ENCODE measurements around the gene PRICKLE1.

The PRICKLE1 gene

DNA sequence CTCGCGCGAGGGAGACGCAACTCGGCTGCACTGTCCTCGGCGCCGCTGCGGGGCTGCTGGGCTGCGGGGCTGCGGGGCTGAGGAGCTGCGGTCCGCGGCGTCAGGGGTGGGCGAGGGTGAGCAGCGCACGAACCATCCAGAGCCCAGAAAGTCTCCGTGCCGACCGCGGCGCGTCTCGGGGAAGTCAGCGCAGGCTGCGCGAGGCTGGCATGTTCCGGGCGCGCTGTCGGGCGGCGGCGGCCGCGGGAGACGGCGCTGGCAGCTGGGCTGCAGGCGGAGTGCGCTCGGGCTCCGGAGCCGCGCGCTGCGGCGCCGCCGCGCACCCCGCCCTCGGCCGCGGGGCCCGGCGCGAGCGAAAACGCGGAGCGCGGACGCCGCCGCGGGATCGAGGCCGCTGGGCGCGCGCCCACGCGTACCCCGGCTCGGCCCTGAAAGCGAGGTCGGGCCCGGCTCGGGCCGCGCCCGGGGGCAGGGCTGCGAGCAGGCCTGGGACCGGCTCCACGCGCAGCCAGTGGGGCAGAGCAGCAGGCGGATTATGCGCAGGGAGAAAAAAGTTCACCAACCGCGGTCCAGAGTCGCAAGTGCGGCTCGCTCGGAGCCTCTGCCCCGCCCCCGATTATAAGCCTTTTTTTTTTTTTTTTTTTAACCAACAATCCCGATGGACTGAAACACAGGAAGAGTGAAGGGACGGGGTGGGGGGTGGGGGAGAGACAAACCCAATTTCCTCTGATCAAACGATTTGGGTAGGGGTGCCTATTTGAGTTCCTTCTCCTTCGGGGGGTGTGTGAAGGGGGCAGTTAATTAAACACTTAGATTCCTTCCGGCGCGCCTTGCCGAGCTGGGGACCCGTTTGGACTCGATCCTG lies at the start of gene PRICKLE1:
Gene PRICKLE1, minus strand, starts transcription at position 282 of the 865 bp plus-strand sequence. CDS start 117,230 bp downstream, outside the sequence.
- DNase-seq (ENCODE audit: low read depth), result no peak

DNA sequence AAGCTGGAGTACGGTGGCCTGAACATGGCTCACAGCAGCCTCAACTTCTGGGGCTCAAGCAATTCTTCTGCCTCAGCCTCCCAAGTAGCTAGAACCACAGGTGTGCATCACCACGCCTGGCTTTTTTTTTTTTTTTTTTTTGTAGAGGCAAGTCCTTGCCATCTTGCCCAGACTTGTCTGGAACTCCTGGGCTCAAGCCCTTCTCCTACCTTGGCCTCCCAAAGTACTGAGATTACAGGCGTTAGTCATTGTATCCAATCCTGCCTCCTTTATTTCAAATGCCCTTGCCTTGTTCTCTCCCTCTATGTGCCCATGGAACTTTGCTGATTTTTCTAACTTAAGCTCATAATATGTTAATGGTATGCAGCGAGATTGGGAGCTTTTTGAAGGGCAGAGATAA lies 49.2 kb upstream of the PRICKLE1 start:
- no peak for DNase-seq (ENCODE audit: low read depth)

DNA sequence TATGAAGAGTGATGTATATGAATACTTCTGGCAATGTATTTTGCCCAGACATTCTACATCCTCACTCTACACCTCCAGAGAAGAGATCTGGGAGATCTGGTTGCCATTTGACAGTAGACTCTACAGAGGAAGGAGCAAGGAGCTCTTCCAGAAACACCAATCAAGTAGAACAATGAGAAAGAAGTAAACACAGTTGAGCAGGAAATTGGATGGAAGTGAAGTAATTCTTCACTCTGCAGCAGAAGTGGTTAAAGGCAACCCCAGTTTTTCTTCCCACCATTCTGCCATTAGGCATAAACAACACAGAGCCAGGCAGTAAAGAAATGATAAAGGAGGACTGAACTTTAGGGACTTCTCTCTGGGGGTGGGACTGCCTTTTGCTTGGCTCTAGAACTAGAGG lies 48.5 kb upstream of the PRICKLE1 start:
- DNase-seq (ENCODE audit: low read depth), result no peak

DNA sequence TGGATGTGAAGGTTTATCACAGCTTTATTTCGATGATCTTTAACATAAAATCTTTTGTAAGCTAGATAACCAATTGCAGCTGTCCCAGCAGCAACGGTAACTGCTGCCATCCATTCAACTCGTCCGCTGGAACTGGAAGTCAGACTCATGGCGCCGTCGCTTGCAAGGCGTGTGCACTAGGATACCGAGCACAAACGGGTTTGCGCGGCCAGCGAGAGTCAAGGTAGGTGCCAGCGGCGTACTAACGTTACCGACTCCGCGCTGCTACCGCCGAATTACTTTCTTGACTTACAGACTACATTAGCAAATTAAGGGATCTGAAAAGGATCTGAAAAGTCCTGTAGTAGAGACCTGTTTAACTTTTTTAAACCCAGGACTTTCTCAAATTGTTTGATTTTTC lies 47.4 kb upstream of the PRICKLE1 start:
- DNase-seq (ENCODE audit: low read depth), result no peak

DNA sequence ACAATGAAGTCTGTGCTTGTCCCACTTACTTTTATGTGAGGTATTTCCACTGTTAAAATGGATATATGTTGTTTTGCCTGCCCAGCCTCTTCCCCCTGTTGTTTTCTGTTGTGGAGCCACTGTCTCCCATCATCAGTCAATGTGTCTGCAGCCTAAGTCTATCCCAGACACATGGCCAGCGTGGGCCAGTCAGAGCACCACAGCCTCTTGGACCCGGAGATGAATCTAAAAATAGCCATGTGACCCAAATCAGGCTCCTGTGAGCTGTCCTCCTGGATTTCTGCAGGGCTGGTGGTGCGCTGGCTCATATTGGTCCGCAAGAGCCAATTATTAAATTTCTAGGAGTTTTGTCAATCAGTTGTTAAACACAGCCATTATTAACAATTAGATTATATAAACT lies 44.0 kb upstream of the PRICKLE1 start:
- no peak for DNase-seq (ENCODE audit: low read depth)

DNA sequence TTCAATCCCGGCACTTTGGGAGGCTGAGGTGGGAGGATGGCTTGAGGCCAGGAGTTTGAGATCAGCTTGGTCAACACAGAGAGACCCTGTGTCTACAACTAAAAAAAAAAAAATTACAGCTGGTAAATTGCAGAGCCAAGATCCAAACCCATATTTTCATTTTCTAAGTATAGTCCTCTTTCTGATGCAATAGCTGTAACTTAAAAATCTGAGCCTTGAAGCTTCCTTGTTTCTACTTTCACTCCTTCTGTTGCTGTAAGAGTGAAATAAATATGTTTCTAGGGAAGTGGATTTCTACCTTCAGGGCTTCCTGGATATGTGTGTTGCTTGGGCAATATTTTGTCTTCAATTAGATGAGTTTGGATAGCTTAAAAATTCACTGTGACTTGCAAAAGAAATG lies 42.0 kb upstream of the PRICKLE1 start:
- DNase-seq (ENCODE audit: low read depth), result no peak

DNA sequence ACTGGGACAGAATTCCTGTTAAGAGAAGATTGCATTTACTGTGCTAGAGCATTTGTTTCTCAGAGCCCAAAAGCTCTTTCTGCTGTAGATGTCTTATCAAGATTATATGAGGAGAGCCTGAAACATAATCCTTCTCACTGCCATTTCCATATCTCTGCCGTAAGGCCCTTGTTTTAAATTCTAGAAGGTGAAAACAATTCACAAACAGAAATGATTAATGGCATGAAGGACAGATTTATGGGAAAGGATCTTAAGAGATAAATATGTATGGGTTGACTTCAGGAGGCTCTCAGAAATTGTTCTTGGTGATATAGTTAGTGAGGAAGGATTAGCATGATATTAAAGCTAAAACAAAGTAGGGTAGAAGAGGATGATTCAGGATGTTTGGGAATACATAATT lies 40.8 kb upstream of the PRICKLE1 start:
- DNase-seq (ENCODE audit: low read depth), result no peak

DNA sequence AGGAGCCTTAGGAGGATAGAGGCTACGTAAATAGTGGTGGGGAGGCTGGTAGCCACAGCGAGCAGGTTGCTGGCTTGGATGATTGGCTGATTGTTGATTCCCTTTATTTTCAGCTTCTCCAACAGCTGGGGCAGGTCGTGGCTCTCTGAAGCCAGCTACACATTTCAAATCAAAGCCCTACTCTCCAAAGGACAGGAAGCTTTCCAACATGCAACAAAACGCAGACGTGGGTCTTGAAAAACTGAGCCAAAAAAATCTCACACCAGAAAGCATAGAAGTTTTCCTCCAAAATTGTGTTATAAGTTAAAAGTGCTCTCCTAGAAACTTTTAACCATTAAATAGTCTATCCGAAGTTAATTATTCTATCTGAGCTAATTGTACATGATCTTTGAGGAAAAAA lies 37.6 kb upstream of the PRICKLE1 start:
- no peak for DNase-seq (ENCODE audit: low read depth)

DNA sequence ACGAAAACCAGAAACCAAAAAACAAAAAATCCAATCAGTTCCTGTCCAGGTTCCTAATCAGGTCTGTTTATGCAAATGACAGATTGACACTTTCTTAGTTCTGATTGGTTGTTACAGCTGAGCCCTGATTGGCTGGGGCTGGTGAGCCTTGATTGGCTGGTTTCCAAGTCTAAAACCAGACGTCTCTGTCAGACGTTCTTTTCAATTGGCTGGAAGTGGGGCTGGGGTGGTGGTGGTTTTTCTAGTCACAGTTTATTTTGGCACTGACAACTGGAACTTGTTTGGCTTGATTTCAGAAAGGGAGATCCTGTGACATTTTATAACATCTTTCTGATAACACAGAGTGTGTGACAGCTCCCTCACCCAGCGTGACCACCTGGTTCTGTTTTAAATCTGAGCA lies 36.1 kb upstream of the PRICKLE1 start:
- DNase-seq (ENCODE audit: low read depth), result no peak

DNA sequence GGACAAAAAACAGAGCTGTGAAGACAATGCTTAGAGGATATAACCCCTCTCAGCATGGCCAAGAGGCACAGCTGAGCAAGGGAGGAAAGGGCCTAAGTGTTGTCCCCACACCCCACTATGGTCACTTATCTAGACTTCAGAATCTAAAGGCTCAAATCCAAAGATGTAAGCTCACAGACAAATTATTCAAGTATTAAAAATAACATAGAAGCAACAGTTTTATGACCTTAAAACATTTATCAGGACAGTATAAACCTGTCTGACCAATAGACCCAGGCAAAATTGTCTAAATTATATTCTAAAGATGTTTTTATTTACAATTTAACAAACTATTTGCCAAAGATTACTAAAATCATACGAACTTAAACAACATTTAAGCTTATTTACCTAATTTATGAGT lies 28.1 kb upstream of the PRICKLE1 start:
- DNase-seq (ENCODE audit: low read depth), result no peak

DNA sequence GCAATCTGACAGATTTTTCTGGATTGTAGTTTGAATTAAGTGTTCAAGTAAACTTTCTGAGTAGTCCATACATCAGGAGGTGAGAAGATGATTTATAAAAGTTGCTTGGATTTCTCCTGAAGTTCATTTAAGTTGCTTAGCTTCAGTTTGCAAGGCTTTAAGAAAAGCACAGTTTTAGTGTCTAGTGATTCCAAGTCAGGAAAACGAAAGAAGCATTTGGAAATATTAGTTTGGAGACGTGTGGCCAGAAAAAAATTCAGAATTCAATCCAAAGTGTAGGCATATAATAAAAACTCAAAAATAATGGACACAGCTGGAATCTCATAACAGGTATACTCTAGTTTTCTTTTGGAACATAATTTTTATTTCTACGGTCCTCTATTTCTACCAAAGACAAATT lies 25.5 kb upstream of the PRICKLE1 start:
- DNase-seq (ENCODE audit: low read depth), result no peak

DNA sequence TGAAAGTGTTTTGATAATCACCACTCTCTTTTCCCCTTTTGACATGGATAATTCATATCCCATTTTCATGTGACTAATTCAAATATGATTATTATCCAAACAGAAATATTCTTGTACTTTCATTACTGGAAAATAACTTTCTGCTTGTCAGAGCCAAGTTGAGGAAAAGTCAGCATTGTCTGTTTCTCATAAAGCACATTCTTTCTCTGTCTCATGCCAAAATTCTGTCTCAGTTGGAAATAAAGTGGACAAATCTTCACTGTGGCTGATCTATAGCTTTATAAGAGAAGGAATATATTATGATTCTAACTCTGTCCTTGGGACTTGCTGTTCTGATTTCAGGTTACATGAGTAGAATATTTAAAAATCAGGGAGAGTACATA lies 22.7 kb upstream of the PRICKLE1 start:
- no peak for DNase-seq (ENCODE audit: low read depth)

DNA sequence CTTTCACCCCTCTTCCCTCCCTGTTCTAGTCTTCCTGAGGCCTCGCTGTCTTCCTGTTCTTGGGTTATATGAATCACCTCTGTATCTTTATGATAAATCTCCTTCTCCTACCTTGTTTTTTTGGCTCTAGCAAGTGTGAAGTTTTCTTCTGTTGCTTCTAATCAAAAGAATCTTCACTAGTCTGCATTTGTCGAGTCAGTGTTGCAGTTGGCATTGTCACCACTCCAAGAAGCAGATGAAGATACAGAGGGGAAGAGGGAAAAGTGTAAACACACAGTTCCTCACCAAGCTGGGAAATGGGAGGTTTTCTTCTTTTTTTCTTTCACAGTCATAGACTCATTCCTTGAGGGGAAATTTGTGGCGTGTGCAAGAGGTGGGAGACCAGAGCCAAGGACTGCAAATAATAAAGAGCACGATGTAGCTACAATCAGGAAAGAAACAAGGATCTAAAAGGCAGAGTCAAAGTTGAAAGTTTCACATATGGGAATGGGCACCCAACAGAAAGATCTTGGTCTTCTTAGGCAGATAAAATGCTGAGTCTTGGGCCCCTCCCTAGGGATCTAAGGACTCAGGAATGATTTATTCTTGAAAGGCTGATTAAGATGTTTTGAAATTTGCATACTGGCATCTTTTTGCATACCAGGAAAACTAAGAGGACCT lies 22.2 kb upstream of the PRICKLE1 start:
- DNase-seq (ENCODE audit: low read depth), result no peak

DNA sequence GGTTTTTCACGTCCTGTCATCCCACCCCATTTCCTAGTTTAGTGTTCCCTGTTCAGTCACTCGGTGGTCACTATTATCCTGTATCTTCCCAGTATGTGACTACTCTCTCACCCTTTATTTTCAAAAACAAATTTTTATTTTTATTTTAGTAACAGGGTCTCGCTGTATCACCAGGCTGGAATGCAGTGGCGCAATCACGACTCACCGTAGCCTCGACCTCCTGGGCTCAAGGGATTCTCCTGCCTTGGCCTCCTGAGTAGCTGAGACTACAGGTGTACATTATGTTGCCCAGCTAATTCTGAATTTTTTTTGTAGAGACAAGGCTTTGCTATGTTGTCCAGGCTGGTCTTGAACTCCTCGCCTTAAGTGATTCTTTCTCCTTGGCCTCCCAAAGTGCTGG lies 20.1 kb upstream of the PRICKLE1 start:
- no peak for DNase-seq (ENCODE audit: low read depth)

DNA sequence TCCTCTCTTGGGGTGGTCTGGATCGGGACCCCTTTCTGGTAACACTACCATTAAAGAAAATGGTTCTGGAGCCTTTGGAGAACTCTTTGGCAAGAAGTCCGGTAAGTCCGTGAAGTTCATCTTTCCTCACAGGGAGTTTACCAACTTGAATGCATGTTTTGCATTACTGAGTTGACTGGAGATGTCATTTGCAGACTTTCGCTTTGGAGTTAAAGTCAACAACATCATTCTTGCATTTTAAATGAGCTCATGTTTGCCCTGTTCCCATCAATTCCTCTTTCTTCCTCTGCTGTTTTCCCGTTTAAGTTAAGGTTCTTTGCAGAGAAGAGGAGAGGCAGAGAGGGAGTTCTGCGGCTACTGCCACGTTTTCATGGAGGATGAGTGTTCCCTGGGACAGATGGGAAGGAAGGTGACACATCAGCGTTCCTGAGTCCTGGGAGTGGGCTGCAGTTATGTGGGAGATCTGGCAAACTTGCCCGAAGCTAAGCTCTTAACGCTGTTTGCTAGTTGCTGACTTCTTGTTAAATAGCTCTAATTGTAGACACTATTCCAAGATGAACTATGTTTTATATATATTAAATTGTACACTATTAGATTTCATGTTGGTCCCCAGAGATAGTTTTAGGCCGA lies 18.8 kb upstream of the PRICKLE1 start:
- no peak for DNase-seq (ENCODE audit: low read depth)

DNA sequence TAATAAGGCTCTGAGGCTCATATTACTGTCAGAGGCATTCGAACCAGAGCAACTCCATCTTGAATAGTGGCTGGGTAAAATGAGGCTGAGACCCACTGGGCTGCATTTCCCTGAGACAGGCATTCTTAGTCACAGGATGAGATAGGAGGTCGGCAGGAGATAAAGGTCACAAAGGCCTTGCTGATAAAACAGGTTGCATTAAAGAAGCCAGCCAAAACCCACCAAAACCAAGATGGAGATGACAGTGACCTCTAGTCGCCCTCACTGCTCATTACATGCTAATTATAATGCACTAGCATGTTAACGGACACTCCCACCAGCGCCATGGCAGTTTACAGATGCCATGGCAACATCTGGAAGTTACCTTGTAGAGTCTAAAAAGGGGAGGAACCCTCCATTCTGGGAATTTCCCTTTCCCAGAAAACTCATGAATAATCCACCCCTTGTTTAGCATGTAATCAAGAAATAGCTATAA lies 18.1 kb upstream of the PRICKLE1 start:
- DNase-seq (ENCODE audit: low read depth), result no peak

DNA sequence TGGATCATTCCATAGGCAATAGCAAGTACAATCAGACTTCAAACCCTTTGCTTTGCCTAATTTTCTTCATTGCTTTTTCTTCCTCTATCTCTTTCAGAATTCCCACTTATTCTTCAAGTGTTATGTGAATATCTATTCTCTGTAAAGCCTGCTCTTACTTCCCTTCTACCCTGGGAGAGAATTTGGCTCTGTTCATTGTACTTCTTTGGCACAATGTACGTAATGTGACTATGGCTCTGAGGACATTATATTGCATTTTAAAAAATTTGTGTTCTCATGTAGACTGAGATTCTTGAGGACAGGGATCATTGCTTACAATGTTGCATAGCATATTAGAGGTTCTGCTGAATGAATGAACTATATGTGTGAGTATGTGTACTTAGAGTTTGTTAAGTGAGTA lies 16.9 kb upstream of the PRICKLE1 start:
- no peak for DNase-seq (ENCODE audit: low read depth)

DNA sequence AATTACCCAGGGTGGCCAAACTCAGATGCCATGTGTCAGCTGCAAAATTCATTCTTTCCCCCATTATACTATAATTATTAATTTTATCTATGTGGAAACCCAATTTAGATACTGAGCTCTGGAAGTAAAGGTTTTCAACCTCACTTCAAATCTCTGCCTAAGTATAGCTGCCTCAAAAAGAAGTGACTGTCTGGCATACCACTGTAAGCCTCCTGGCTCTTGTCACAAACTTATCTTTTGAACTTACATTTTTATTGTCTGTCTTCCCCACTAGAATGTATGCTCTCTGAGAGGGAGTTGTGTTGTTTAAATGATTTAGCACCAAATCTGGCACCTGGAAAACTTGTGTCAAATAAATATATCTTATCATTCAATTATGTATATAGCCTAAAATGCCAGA lies 16.1 kb upstream of the PRICKLE1 start:
- DNase-seq (ENCODE audit: low read depth), result no peak

DNA sequence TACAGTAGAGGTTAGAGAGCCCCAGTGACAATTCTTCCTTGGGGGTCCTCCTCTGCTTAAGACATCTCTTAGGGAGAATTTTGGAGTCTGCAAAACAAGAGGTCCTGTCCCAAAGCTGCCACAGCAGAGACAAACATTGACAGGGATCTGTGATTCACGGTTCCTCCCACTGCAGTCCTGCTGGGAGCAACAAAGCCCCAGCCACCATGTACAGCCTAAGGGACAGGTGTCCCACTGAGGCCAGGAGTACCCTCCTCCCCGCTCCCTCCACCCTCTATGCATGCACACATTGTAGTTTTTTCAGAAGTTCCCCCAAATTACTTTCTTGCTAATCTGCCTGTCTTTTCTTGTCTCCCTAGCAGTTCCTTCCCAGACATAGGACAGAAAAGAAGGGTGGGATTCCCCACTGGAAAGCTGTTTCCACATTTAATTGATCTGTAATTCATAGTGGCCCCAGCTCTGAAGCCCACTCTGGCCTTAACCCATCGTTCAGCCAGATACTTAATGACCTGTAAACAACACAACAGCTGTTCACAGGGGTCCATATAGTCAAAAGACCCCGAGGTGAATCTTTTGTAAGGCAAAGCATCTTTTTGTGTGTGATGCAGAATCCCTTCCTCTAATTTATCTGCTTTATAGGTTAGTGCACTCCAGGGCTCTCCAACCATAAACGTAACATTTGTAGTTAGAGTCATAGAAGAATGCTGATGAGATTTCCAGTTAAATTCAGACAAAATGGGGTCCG lies 13.9 kb upstream of the PRICKLE1 start:
- no peak for DNase-seq (ENCODE audit: low read depth)

DNA sequence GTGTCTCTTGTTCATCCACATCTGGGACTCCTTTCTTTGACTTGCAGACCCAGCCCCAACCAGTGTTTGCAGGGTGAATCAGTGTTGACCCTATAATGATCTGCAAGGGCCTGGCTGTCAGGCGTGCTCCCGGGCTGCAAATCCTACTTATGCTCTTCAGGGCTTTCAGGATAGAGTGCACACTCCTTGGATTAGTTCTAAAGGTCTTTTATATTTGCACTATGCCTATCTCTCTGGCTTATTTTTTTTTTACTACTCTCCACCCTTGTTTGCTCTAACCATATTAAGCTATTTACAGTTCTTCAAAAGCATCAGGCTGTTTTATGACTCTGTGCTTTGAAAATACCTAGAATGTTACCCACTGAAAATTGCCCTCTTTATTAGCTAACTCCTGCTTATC lies 4.3 kb upstream of the PRICKLE1 start:
- no peak for DNase-seq (ENCODE audit: low read depth)

DNA sequence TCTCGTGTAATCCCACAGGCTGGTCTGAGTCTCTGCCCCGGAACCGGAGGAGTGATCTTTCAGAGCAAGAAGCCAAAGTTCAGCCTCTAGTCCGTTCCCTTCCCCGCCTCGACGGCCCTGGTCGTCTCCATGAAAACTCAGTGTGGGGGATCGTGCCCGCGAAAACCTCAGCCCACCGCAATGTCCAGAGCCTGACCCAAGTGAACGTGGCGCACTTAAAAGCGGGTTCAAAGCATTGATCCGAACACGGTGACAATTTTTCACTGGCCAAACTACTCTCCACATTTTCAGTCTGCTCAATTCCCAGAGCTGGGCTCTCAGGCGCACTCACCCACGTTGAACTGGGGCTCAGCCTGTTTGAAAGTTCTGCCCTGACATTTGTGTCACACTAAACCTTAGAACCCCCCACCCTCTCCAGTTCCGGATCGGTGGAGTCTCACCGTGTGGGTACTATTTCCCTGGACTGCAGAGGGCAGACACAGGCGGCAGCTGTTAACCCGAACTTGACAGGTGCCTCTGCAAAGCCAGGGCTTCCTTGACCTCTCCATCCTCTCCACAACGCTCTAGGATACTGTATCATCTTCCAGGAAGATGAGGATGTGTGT lies 886 bp upstream of the PRICKLE1 start:
- DNase-seq (ENCODE audit: low read depth), result no peak
